IPS-18a (cell line): ENCODE results near the gene RNF114.

Experiments used
- H3K27ac ChIP-seq: one replicate; pipeline ENCODE4 v1.5.1; 2013; ENCODE audit warnings: low read length
- H3K27me3 ChIP-seq: one replicate; pipeline ENCODE4 v1.6.1; 2013; ENCODE audit warnings: mild to moderate bottlenecking, low read length; ENCODE audit not compliant: control insufficient read depth, insufficient read depth
- H3K36me3 ChIP-seq: one replicate; pipeline ENCODE4 v1.6.1; 2013; ENCODE audit warnings: low read depth, low read length; ENCODE audit not compliant: control insufficient read depth
- H3K4me1 ChIP-seq: one replicate; pipeline ENCODE4 v1.6.1; 2013; ENCODE audit warnings: low read depth, low read length; ENCODE audit not compliant: control insufficient read depth
- H3K4me3 ChIP-seq: one replicate; pipeline ENCODE4 v1.5.1; 2013; ENCODE audit warnings: low read length
- H3K9ac ChIP-seq: one replicate; pipeline ENCODE4 v1.6.1; 2013; ENCODE audit warnings: mild to moderate bottlenecking, low read length, moderate library complexity
- H3K9me3 ChIP-seq: one replicate; pipeline ENCODE4 v1.6.1; 2013; ENCODE audit warnings: low read depth, low read length; ENCODE audit not compliant: control insufficient read depth

RNF114 gene

DNA sequence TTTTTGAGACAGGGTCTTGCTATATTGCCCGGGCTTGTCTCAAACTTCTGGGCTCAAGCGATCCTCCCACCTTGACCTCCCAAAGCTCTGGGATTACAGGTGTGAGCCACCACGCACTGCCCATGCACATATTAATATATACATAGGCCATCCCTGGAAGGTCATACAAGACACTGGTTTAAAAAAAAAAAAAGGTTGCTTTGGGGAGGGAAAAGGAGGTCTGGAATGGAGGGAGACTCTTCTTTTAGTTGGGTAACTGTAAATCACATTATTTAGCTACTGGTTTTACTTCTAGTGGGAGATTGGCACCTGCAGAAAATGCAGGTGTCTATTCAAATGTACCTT lies 42.5 kb downstream of the RNF114 start:
- H3K9ac ChIP-seq = no peak overlapping the region
- H3K27ac ChIP-seq = no peak overlapping the region
- H3K4me3 ChIP-seq = no peak overlapping the region
- H3K27me3 ChIP-seq = peaks cover 41% of the 10 kb centered on the region
- no peaks in the 10 kb centered on the region for H3K36me3 ChIP-seq
- no peaks in the 10 kb centered on the region for H3K9me3 ChIP-seq
- peaks cover 19% of the 10 kb centered on the region for H3K4me1 ChIP-seq

GRCh38 chr20:49979030-49979832 lies 43.0 kb downstream of the RNF114 start:
- H3K27me3 ChIP-seq = peaks cover 44% of the 10 kb centered on the region
- H3K4me3 ChIP-seq = peak overlapping the region; percentile 58
- H3K9me3 ChIP-seq = no peaks in the 10 kb centered on the region
- H3K9ac ChIP-seq = peak overlapping the region; percentile 53
- no peaks in the 10 kb centered on the region for H3K36me3 ChIP-seq
- peaks cover 19% of the 10 kb centered on the region for H3K4me1 ChIP-seq
- no peak overlapping the region for H3K27ac ChIP-seq

DNA sequence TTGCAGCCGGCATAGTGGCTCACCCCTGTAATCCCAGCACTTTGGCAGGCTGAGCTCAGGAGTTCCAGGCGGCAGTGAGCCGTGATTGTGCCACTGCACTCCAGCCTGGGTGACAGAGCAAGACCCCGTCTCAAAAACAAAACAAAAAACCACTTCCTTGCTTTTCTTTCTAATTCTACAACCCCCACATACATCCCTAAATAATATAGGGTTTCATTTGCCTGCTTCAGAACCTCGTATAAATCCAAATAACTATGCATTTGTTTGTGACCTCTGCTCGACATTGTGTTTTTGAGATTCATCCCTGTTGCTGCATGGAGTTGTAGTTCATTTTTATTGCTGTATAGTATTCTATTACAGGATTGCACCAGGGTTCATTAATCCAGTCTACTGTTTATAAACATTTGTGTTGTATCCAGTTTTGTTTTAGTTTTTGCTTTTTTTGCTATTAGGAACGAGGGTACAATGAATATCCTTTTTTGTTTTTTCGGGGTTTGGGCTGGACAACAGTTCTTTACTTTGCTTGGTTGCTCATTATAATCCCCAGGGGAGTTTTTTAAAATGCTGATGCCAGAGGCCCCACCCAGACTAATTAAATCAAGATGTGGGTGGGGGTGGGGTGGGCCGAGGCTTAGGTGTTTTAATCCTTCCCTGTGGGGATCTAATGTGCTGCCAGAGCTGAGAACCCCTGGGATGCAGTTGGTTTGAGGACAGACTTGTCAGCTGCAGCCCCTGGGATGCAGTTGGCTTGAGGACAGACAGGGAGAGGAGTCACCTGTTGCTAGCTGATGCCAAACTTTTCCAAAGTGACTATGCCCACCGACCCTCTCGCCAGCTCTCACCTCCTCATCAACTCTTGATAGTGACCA lies 44.2 kb downstream of the RNF114 start:
- Histone ChIP-seq H3K36me3 (no peaks in the 10 kb centered on the region), H3K9ac (no peak overlapping the region), H3K4me3 (no peak overlapping the region), H3K9me3 (no peaks in the 10 kb centered on the region), H3K27ac (no peak overlapping the region), H3K27me3 (peaks cover 44% of the 10 kb centered on the region), H3K4me1 (peaks cover 28% of the 10 kb centered on the region)

- H3K4me1 ChIP-seq = peaks cover 35% of the 10 kb centered on the region
- no peak overlapping the region for H3K27ac ChIP-seq
- H3K9ac ChIP-seq = no peak overlapping the region
Observed at GRCh38 chr20:49981218-49982071, 45.2 kb downstream of the RNF114 start.

GRCh38 chr20:49982072-49982345 lies 45.8 kb downstream of the RNF114 start:
- Histone ChIP-seq H3K27ac (no peak overlapping the region), H3K27me3 (peaks cover 44% of the 10 kb centered on the region), H3K4me1 (peaks cover 40% of the 10 kb centered on the region), H3K9ac (peak overlapping the region; percentile 19), H3K9me3 (no peaks in the 10 kb centered on the region), H3K4me3 (peak overlapping the region; percentile 55), H3K36me3 (no peaks in the 10 kb centered on the region)

More at GRCh38 chr20:49981218-49982071, 45.2 kb downstream of the RNF114 start:
- Histone ChIP-seq H3K4me3 (peak overlapping the region; percentile 55), H3K36me3 (no peaks in the 10 kb centered on the region), H3K9me3 (no peaks in the 10 kb centered on the region), H3K27me3 (peaks cover 44% of the 10 kb centered on the region)

GRCh38 chr20:49982346-49983122 lies 46.3 kb downstream of the RNF114 start, which contains the start of gene SNAI1:
Gene SNAI1, plus strand, starts transcription at chr20:49982980. Its CDS starts 80 bp downstream, at chr20:49983060.
- Histone ChIP-seq H3K9ac (peak within 1 kb of the TSS; percentile 63), H3K4me1 (peaks cover 40% of the 10 kb centered on the region), H3K9me3 (no peaks in the 10 kb centered on the region), H3K27me3 (peaks cover 44% of the 10 kb centered on the region), H3K36me3 (no peaks in the 10 kb centered on the region), H3K4me3 (peak within 1 kb of the TSS; percentile 81), H3K27ac (no peak within 1 kb of the TSS)

DNA sequence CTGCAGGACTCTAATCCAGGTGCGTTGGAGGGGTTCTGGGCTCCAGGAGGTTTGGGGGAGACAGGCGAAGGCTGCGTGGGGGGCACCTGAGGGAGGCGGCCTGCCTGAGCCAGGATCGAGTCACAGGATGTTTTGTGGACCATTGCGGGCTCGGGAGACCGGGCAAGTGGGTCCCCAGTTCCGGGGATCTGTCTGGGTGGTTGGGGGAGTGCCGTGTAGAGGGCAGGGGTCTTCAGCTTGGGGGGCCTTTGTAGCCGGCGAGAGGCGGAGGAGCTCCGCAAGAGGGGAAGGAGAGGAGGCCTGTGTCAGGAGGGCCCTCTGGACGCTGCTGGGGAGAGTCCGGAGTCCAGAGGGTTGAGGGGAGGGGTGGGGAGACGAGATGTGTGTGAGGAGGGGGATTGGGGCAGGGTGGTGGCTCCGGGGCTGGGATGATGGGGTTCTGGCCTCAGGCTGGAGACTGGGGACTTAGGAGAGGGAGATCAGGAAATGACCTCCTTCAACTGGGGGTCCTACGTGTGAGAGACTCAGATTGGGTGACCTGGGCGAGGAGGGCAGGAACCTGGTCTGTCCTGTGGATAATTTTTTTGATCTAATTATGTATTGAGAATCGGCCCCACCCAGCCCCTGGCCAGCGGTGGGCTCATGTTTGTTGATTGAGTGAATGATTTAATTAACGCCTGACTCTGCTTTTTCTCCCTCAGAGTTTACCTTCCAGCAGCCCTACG lies 47.1 kb downstream of the RNF114 start:
- Histone ChIP-seq H3K4me1 (peaks cover 40% of the 10 kb centered on the region), H3K27ac (no peak overlapping the region)

GRCh38 chr20:49983848-49984408 lies 47.7 kb downstream of the RNF114 start:
- Histone ChIP-seq H3K27me3 (peaks cover 40% of the 10 kb centered on the region), H3K27ac (no peak overlapping the region), H3K9me3 (no peaks in the 10 kb centered on the region), H3K4me3 (no peak overlapping the region), H3K9ac (no peak overlapping the region), H3K36me3 (no peaks in the 10 kb centered on the region), H3K4me1 (peaks cover 39% of the 10 kb centered on the region)

More for the DNA sequence above, 47.1 kb downstream of the RNF114 start:
- H3K9ac ChIP-seq = peak overlapping the region; percentile 63
- H3K9me3 ChIP-seq = no peaks in the 10 kb centered on the region
- H3K4me3 ChIP-seq = peak overlapping the region; percentile 81
- H3K36me3 ChIP-seq = no peaks in the 10 kb centered on the region
- peaks cover 44% of the 10 kb centered on the region for H3K27me3 ChIP-seq

DNA sequence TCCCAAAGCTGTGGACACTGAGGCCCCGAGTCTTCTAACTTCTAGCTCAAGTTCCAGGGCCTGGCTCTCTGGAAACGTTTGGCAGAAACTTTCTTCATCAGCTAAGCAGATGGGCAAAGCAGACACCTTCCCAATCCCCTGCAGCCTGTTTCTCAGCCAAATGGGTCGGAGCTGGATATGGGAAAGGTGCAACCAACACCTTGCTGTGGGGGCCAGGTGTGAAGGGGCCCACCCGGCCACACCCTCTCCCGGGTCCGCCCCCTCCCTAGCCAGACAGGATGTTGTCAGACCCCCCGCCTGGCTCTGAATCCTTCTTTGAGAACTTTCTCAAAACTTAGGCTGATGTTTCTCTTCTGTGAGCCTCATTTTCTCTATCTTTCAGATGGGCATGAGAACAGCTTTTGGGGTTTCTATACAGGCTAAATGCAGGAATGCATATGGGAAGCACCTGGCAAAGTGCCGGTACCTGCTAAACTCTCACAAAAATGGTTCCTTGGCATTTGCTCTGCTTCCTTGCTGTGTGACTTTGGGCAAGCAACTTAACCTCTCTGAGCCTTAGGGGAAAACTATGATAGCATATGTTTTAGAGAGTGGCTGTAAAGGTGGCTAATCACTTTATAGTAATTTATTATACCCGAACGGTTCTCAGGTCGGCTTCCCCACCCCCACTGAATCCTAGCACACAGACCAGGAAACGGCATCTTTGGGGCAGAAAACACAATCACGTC lies 48.4 kb downstream of the RNF114 start:
- Histone ChIP-seq H3K4me1 (peaks cover 46% of the 10 kb centered on the region), H3K4me3 (peak overlapping the region; percentile 19), H3K27ac (no peak overlapping the region), H3K27me3 (peaks cover 38% of the 10 kb centered on the region), H3K9me3 (no peaks in the 10 kb centered on the region), H3K9ac (no peak overlapping the region), H3K36me3 (no peaks in the 10 kb centered on the region)

DNA sequence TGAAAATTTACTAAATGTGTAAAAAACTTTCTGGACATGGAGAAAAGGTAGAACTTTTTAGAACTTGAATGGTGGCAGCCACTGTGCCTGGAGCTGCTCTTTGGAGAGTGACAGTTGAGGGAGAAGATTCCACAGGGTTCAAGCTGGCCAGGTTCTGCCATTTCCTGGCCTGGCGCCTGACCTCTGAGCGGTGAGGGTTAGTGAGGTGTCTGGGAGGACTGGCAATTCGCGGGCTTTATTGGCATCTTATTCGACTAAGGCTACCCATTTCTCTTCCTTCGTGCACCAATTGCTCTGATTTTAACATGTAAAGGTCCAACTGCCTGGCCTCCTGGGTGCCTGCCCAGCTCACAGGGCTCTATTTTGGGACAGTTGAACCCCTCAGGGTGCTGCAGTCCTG lies 49.0 kb downstream of the RNF114 start:
- Histone ChIP-seq H3K4me1 (peaks cover 51% of the 10 kb centered on the region), H3K4me3 (peak overlapping the region; percentile 19), H3K36me3 (no peaks in the 10 kb centered on the region), H3K27me3 (peaks cover 32% of the 10 kb centered on the region), H3K9me3 (no peaks in the 10 kb centered on the region), H3K9ac (no peak overlapping the region), H3K27ac (no peak overlapping the region)
